Activated B cell treated with CpG ODN at 0.5 μM for 24 hours (primary cell): ENCODE results near the gene ZSCAN5B. TPM values are rescaled to one million over a fixed set of nuclear protein-coding genes. Genes with fewer than 3 reads are reported as not detected.

Experiments used
- ATAC-seq: fragments of 200-7000 bp; cut with Tn5 transposase; one replicate; pipeline ENCODE4 v1.10.0; 2021; ENCODE audit warnings: low read depth, mild to moderate bottlenecking, moderate library complexity
- CTCF ChIA-PET: fragments of 350-600 bp; sonication (Branson Sonifier 250); formaldehyde crosslinking; loops from one replicate; lab custom pipeline; 2021; ENCODE audit warnings: antibody characterized with exemption; lab: Charles Lee
- POLR2A ChIA-PET: fragments of 350-600 bp; sonication (Branson Sonifier 250); formaldehyde crosslinking; loops from one replicate; lab custom pipeline; 2021; ENCODE audit warnings: antibody characterized with exemption; lab: Charles Lee
- DNase-seq: peaks from one replicate; pipeline ENCODE4 v3.0.0; 2022
- H3K27ac Mint-ChIP-seq: one replicate; pipeline ENCODE4 v1.8.0; 2020; ENCODE audit warnings: mixed read lengths
- H3K27me3 Mint-ChIP-seq: one replicate; pipeline ENCODE4 v1.8.0; 2021; ENCODE audit warnings: mixed read lengths
- H3K36me3 Mint-ChIP-seq: one replicate; pipeline ENCODE4 v1.8.0; 2021; ENCODE audit warnings: low read depth, mixed read lengths
- H3K4me1 Mint-ChIP-seq: one replicate; pipeline ENCODE4 v1.8.0; 2021; ENCODE audit warnings: mixed read lengths
- H3K4me3 Mint-ChIP-seq: one replicate; pipeline ENCODE4 v1.8.0; 2020; ENCODE audit warnings: mild to moderate bottlenecking, mixed read lengths
- H3K9me3 Mint-ChIP-seq: one replicate; pipeline ENCODE4 v1.8.0; 2020; ENCODE audit warnings: mixed read lengths
- CTCF ChIP-seq: fragments of 200-600 bp; IDR thresholded peaks from one replicate; pipeline ENCODE4 v1.8.0; 2022; ENCODE audit warnings: antibody characterized with exemption, mild to moderate bottlenecking
- intact Hi-C: fragments of 100-400 bp; cut with micrococcal nuclease; formaldehyde crosslinking; loops from one replicate; pipeline ENCODE4 v1.15.1; 2024
- total RNA-seq: library from RNA; stranded (reverse); gene quantifications from 2 replicates; pipeline ENCODE4 v1.2.3, GENCODE V29; 2022

Gene ZSCAN5B
- total RNA-seq, 1 donor from 2014 or later, result not detected

DNA sequence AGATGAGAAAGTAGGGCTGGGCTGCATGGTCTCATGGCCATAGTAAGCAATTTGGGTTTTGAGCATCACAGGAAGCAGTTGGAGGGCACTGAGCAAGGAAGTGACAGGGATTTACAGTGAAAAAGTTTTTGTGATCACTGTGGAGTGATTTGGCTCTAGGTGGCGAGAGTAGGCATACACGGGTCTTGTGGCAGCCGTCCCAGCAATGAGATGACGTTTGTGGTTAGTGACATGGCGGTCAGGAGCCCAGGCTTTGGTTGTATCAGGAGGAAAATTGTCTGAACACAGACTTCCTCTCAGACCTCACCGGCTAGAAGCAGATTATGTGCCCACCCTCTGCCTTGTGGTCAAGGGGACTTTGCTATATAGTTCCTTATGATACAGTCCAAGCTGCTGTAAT is 53.2 kb downstream of the ZSCAN5B start:
- CTCF ChIA-PET, result no interaction called here
- intact Hi-C loops, result loop anchor here (5.0 kb wide), 1 partner anchor 1138 kb away; the partner anchor contains the start of gene ZNF460

GRCh38 chr19:56142897-56143434 is 54.6 kb downstream of the ZSCAN5B start:
- no peaks in the 10 kb centered on the region for H3K27me3 Mint-ChIP-seq
- TF ChIP-seq CTCF, result no peak
- H3K4me3 Mint-ChIP-seq, result no peak overlapping the region
- no peak overlapping the region for H3K27ac Mint-ChIP-seq
- DNase-seq, result no peak
- intact Hi-C loops, result loop anchor here (5.0 kb wide), 1 partner anchor 1139 kb away; the partner anchor contains the start of gene ZNF460
- CTCF ChIA-PET, result no interaction called here
- H3K4me1 Mint-ChIP-seq, result peaks cover 29% of the 10 kb centered on the region
- no peak for ATAC-seq
- POLR2A ChIA-PET, result interaction anchor here (0.6 to 3.2 kb wide), 2 partner anchors 8 to 22 kb away, joined by 5 to 40 read pairs; partner anchors contain the start of gene ZNF787
- H3K36me3 Mint-ChIP-seq, result peaks cover 21% of the 10 kb centered on the region
- no peaks in the 10 kb centered on the region for H3K9me3 Mint-ChIP-seq

More for the DNA sequence above, 53.2 kb downstream of the ZSCAN5B start:
- Mint-ChIP-seq H3K27me3 (no peaks in the 10 kb centered on the region), H3K36me3 (peaks cover 29% of the 10 kb centered on the region), H3K4me3 (no peak overlapping the region), H3K27ac (no peak overlapping the region), H3K4me1 (peaks cover 29% of the 10 kb centered on the region), H3K9me3 (no peaks in the 10 kb centered on the region)
- DNase-seq (no peak), ATAC-seq (no peak)
- POLR2A ChIA-PET, result no interaction called here
- no peak for TF ChIP-seq CTCF

DNA sequence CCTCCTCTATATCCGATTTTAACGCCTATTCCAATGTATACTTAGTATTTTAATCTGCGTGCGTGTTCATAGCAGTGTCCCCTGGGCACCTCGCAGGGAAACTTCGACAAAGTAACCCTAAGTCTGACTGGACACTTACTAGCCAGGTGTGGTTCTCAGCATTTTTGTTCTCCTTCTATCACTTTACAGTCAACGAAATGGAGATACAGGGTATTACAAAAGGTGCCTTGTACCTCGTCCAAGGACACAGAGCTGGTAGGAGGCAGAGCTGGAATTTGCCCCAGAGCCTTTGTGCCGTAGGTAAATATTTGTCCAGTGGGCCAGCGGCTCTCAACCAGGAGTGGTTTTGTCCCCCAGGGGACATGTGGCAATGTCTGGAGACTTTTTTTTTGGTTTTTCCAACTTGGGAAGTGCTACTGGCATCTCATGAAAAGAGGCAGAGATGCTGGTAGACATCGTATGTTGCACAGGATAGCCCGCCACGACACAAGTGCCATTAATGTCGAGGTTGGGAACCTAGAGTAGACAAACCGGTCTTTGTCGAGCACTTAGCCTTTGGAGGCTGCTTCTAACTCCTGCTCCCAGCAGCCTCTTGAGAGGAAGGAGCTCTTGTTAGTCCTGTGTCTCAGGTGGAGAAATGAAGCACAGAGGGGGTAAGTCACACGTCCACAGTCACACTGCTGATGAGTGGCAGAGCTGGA is 55.3 kb downstream of the ZSCAN5B start:
- intact Hi-C loops, result loop anchor here (5.0 kb wide), 1 partner anchor 1140 kb away; the partner anchor contains the start of gene ZNF460
- ChIA-PET CTCF (interaction anchor here (2.2 kb wide), 1 partner anchor 61 kb away, joined by 6 read pairs; no protein-coding TSS in a partner anchor), POLR2A (interaction anchor here (0.6 to 3.2 kb wide), 3 partner anchors 7 to 61 kb away, joined by 4 to 40 read pairs (median 5); partner anchors contain the start of gene ZNF787)
- TF ChIP-seq CTCF, result no peak
- peaks cover 29% of the 10 kb centered on the region for H3K4me1 Mint-ChIP-seq
- H3K27me3 Mint-ChIP-seq, result no peaks in the 10 kb centered on the region
- DNase-seq (no peak), ATAC-seq (no peak)
- no peaks in the 10 kb centered on the region for H3K9me3 Mint-ChIP-seq
- peaks cover 13% of the 10 kb centered on the region for H3K36me3 Mint-ChIP-seq
- peak overlapping the region; percentile 72 for H3K4me3 Mint-ChIP-seq
- peak overlapping the region; percentile 41 for H3K27ac Mint-ChIP-seq

GRCh38 chr19:56141417-56141993 is 56.1 kb downstream of the ZSCAN5B start:
- no peak for TF ChIP-seq CTCF
- peaks cover 29% of the 10 kb centered on the region for H3K4me1 Mint-ChIP-seq
- no peaks in the 10 kb centered on the region for H3K9me3 Mint-ChIP-seq
- ATAC-seq (no peak), DNase-seq (no peak)
- CTCF ChIA-PET, result interaction anchor here (0.6 to 2.2 kb wide), 2 partner anchors 60 to 192 kb away, joined by 3 to 6 read pairs; no protein-coding TSS in a partner anchor
- peaks cover 10% of the 10 kb centered on the region for H3K36me3 Mint-ChIP-seq
- intact Hi-C loops, result loop anchor here (1.0 to 5.0 kb wide), 5 partner anchors 20 to 1141 kb away; partner anchors contain the start of genes ZNF460, ZNF628 and ZNF787
- POLR2A ChIA-PET, result interaction anchor here (0.6 to 3.2 kb wide), 8 partner anchors 20 to 487 kb away, joined by 3 to 40 read pairs (median 4); partner anchors contain the start of gene ZNF787
- H3K27me3 Mint-ChIP-seq, result no peaks in the 10 kb centered on the region
- H3K27ac Mint-ChIP-seq, result peak overlapping the region; percentile 41
- H3K4me3 Mint-ChIP-seq, result peak overlapping the region; percentile 98
